ENCODE data around the gene MRS2. TPM values are rescaled to one million over a fixed set of nuclear protein-coding genes. Genes with fewer than 3 reads are reported as not detected.

The MRS2 gene
- polyA plus RNA-seq, 10 donors: 16.2 to 26.7 (median 20.4) TPM

- peak in 1 of 3 donors; percentile 26 for DNase-seq
Observed at GRCh38 chr6:24426729-24427446, 24.2 kb downstream of the MRS2 start.

GRCh38 chr6:24428615-24429014 lies 25.9 kb downstream of the MRS2 start:
- DNase-seq: no peak

- no peak for DNase-seq
Observed at GRCh38 chr6:24429146-24429545, 26.4 kb downstream of the MRS2 start.

DNA sequence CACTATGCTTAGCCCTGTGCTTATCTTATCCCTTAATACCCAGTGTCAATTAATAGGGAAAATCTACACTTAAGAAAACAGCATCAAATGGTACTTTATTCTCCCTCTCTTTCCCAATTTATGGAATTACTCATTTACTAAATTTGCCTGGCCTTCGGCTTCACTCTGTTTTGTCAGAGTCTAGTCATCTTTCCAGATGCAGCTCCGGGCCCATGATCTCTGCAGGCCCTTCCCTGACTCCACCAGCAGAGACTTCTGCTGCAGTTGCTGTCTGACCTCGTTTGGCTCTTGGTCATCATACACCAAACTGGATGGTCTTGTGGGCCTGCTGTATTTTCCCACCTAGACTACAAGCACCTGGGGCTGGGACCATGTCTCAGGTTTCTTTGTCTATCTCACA lies 27.4 kb downstream of the MRS2 start:
- DNase-seq: no peak

- peak; percentile 6 to 29 (median 7) for DNase-seq
Observed at GRCh38 chr6:24431045-24431451, 28.3 kb downstream of the MRS2 start.

DNA sequence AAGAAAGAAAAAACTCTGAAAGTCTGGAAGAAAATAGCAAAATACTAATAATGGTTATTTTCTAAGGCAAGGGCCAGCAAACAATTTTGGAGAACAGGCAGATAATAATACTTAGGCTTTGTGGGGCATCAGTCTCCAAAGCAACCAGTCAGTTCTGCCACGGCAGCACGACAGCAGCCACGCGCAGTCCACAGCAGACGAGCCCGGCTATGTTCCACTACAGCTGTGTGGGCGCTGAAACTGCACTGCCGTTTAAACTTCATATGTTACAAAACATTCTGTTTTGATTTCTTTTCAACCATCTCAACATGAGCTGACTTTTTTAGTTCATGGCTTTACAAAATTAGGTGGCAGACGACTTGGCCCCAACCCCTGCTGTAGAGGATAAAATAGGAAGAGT lies 29.9 kb downstream of the MRS2 start:
- DNase-seq: no peak

DNA sequence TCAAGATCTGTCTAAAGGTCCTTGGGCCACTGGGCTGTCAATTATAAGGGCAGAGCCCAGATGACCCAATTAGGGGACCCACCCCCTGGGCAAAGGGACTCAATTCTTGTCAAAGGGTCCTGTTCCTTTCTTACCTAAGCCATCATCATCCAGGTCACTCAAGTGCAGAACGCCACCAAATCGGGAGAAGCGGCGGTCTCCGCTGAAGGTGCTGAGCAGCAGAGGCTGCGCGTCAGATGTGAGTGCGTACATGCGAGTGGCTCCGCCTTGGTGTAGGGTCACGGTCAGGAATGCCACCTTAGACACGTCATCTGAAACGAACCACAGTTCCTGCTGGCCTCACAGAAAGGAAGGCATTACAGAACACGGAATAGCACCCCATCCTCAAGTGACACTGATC lies 34.2 kb downstream of the MRS2 start:
- no peak for DNase-seq

- no peak for DNase-seq
Observed at GRCh38 chr6:24439858-24440539, 37.3 kb downstream of the MRS2 start.

- no peak for DNase-seq
Observed at GRCh38 chr6:24440897-24441598, 38.3 kb downstream of the MRS2 start.

GRCh38 chr6:24441599-24441904 lies 38.8 kb downstream of the MRS2 start:
- no peak for DNase-seq

GRCh38 chr6:24444588-24444987 lies 41.9 kb downstream of the MRS2 start:
- no peak for DNase-seq

DNA sequence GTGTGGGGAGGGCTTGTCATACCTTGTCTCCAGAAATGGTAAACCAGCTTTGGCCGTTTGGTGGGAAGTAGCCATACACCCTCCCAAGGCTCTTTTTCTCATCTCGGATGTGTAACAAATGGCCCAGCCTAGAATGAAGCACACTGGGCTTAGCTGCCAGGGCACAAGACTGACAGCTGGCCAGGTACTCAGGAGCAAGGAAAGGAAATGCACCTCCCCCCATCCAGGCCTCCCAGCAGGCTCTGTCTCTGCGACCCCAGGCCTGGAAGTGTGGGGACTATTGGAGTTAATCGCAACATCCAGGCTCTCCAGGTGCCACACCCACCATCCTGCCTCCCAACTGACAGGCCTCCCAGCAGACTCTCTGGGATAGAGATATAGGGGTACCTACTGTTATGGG lies 43.0 kb downstream of the MRS2 start:
- DNase-seq: no peak

DNA sequence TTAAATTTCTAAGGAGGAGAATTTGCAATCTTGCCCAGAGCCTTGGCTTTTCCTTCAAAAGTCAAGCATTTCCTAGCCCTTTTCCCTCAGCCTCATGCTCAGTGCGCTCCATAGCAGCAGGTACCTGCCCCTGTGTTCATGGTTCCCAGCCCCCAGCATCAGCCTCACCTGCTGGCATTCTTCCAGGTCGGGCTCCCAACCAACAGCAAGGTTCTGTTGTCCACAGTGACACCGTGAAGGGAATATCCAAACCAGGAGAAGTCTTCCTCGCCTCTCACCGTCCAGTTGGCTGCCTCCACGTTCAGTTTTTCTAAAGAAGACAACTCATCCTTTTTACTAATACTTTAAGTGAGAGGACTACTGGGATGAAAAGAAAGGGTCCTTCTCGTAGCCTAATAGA lies 43.9 kb downstream of the MRS2 start:
- no peak for DNase-seq

DNA sequence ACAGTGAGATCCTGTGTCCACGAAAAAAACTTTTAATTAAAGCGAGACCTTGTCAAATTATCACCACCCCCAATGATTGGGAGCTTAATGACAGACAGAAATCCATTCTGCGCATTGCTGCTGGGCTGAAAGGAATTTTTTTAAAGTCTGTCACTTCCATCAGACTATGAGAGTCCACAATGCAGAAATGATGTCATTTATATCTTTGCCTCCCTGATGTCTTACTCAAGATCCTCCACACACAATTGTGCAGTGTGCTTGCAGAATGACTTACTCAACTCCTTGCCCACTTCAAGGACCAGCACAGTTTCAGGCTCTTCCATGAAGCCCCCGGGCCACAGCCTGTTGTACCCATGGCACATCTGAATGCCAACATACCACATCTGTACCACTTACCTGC lies 45.7 kb downstream of the MRS2 start:
- no peak for DNase-seq

- no peak for DNase-seq
Observed at GRCh38 chr6:24448828-24449525, 46.2 kb downstream of the MRS2 start.

DNA sequence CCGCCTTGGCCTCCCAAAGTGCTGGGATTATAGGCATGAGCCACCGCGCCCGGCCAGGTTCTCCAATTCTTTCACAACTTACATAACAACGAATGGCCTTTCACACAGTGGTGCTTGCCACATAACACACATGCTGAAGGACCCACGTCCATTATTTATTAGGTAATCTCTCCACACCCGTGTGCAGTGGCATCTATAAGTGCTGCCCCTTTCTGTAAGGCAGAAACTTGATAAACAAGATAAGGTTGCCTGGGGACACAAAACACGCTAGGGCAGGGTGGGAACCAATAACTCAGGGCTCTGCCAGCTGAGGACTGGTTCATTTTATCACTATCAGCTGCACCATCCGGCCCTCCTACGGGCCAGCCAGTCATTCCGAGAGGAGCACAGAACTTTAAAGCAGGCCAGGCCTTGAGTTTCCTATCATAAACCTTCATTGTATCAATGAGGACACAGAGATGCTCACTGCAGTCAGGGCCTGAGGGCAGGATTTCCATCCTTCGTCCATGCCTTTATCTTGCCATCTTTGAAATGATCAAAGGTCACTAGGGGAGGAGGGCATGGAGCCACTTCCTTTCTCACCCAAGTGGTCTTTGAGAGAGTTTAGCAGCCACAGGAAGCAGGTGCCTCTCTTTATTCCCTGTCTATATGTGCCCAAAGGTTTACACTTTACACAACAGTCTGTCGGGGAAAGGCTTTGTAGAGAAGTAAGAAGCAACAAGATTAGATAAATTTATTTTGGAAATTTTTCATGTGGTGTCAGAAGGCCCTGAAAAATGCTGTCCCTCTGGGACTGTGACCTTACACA lies 49.0 kb downstream of the MRS2 start:
- no peak for DNase-seq

DNA sequence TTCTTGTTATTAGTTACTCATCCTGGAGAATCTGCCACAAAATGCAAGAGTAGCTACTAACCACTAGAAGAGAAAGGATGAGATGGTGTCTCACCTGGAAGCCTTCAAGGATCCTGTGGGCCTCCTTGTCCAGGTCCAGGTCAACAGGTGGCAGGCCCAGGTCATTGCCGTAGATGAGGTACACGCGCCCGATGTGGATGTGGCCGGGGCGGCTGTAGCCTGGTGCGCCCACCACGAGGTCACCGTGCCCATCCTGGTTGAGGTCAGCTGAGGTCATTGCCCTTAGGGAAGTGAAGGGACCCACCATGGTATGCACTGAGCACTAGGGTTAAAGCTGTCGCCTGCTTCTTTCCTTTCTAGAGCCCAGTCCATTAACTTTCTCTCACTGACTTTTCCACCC lies 51.2 kb downstream of the MRS2 start:
- no peak for DNase-seq

DNA sequence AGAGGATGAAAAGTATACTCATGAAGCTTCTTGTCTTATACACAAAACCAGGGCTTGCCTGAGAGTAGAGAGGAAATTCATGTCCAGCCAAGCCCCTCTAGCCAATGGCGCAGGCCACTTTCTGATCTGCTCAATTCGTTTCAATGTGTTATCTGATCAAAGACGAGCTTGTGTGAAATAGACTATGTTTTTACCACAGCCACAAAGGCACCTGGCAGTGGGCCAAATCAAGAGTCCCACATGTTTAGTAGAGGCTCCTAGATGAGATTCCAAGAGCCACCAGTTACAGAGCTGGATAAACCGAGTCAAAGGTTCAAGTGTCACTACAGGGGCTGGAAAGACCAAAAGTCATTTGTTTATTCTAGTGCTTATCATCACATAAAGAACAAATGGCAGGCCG lies 51.7 kb downstream of the MRS2 start:
- no peak for DNase-seq

- no peak for DNase-seq
Observed at GRCh38 chr6:24455061-24455460, 52.3 kb downstream of the MRS2 start.

DNA sequence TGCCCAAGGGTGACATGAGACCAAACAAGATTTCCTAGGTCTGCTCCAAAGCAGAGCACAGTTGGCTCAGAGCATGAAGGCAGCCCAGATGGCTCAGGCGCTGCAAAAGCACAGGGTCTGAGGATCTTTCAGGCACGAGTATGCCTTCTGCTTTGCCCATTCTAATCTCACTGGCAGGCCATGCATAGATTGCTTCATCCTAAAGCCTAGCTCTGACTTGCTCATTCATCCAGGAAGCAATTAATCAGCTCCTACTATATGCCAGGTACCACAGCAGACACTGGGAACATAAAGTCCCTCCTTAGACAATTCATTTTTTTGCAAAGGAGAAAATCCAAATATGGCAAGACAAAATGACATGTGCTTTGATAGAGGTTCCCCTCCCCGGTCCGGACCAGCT lies 55.4 kb downstream of the MRS2 start:
- DNase-seq: no peak

DNA sequence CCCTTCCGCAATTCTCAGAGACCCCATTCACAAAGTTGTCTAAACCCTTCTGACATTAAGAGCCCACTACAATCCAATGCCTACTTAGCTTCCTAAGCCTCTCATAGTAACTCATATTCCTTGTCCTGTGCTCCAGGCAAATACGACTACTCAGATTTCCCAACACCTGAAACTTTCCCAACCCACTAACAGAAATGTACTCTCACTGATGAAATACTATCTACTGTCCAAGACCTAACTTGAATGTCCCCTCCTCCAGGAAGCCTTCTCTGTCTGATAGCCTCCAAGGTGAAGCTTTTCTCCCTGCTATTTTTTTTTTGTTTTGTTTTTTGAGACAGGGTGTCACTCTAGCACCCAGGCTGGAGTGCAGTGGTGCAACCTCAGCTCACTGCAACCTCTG lies 56.2 kb downstream of the MRS2 start:
- DNase-seq: no peak

DNA sequence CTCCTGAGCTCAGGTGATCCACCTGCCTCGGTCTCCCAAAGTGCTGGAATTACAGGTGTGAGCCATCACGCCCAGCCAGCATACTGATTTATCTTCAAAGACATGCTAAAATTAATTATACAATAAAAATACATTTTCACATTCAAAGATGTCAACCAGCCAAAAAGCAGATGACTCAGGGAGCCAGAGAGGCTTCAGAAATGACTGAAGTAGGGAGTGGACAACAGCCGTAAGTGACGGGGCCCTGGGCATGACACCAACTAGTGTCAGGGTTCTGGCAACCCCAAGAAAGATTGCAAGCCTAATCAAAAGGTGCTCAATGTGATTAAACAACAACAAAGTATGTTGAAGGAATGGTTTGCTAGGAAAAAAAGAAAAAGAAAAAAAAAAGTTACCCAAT lies 58.2 kb downstream of the MRS2 start:
- DNase-seq: no peak
